BLaER1 treated with 17β-estradiol and CSF1 and Interleukin-3, amounts not matched to agents 10 nM and 100 nM (cell line): Measurements from ENCODE around the gene NR1H2.

Experiments
- H3K27ac ChIP-seq, 11 experiments: shearing (Covaris generic); formaldehyde crosslinking; 2 replicates each; pipeline ENCODE4 v1.8.1; 2022
- H3K27me3 ChIP-seq, 11 experiments: shearing (Covaris generic); formaldehyde crosslinking; 2 replicates each; pipeline ENCODE4 v1.8.1; 2022
- H3K36me3 ChIP-seq, 11 experiments: shearing (Covaris generic); formaldehyde crosslinking; 2 replicates each; pipeline ENCODE4 v1.8.1; 2022
- H3K4me1 ChIP-seq, 10 experiments: shearing (Covaris generic); formaldehyde crosslinking; 2 replicates each; pipeline ENCODE4 v1.8.1; 2022
- H3K4me2 ChIP-seq, 11 experiments: shearing (Covaris generic); formaldehyde crosslinking; 2 replicates each; pipeline ENCODE4 v1.8.1; 2022
- H3K4me3 ChIP-seq, 10 experiments: shearing (Covaris generic); formaldehyde crosslinking; 2 replicates each; pipeline ENCODE4 v1.8.1; 2022
- H3K9ac ChIP-seq, 11 experiments: shearing (Covaris generic); formaldehyde crosslinking; 2 replicates each; pipeline ENCODE4 v1.8.1; 2022
- H3K9me3 ChIP-seq, 11 experiments: shearing (Covaris generic); formaldehyde crosslinking; replicated peaks in 1 of 11; 2 replicates each; pipeline ENCODE4 v1.8.1; 2022
- H4K20me1 ChIP-seq, 11 experiments: shearing (Covaris generic); formaldehyde crosslinking; 2 replicates each; pipeline ENCODE4 v1.8.1; 2022
- Cebpa-rat ChIP-seq, 11 experiments: shearing (Covaris generic); IDR thresholded peaks; 2 replicates each; pipeline ENCODE4 v1.8.1; 2022

The NR1H2 gene

DNA sequence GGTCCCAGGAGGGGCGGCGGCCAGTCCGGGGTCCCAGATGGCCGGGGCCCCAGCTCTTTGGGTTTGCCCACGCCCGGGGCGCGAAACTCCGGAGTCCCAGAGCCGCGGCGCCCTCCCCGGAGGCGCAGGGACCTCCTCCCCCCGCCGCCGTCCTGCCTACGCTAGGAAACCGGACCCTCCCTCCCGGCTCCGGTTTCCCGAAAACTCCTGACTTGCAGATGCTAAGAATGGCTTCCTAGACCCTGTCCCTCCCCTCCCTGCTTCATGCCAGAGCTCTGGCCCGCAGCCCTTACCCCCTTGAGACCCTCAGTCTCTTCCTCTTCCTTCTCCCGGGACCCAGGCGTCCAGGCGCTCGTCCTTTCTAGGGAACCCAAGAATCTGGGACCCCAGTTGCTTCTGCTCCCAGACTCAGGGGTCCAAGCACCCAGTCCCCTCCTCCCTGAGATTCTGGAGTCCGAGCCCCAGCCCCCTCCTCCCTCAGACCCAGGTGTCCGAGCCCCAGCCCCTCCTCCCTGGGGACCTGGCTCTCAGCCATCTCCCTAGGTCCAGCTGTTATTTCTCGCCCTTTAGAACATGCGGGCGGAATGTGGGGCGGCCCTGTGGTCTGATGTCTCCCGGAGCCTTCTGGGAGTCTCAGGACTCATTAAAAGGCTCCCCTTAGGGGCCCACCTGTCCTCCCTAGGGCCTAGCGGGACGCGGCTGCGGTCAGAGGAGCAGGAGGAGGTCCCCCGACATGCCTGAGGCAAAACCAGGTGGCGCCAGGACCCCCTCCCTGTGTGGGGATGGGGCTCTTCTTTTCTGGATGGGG is 56.2 kb downstream of the NR1H2 start, which contains the start of gene MYBPC2:
Gene MYBPC2, plus strand, starts transcription at position 672 of the 808 bp plus-strand sequence. Its CDS starts 62 bp downstream, at position 734.
- H3K4me2 ChIP-seq: peak within 1 kb of the TSS; percentile 82 to 99 (median 98)
- H3K36me3 ChIP-seq: peaks cover 0 to 13% (median 0%) of the 10 kb centered on the region in 11 experiments; a peak in 1 of 22 replicates
- H3K9me3 ChIP-seq: no peaks in the 10 kb centered on the region
- H3K4me3 ChIP-seq: peak within 1 kb of the TSS; percentile 45 to 77 (median 66)
- peaks cover 0 to 8% (median 0%) of the 10 kb centered on the region in 11 experiments; a peak in 2 of 22 replicates for H4K20me1 ChIP-seq
- H3K27me3 ChIP-seq: peaks cover 0 to 23% (median 0%) of the 10 kb centered on the region in 11 experiments; a peak in 3 of 22 replicates
- H3K9ac ChIP-seq: peak within 1 kb of the TSS; percentile 73 to 92 (median 82)
- H3K27ac ChIP-seq: peak within 1 kb of the TSS; percentile 59 to 89 (median 83)
- H3K4me1 ChIP-seq: peaks cover 53 to 92% (median 85%) of the 10 kb centered on the region in 10 experiments
- TF ChIP-seq Cebpa-rat (IDR thresholded peaks at IDR 0.05): no peak
